NCI-H510A (cell line): ENCODE data around the gene TRAF3.
A peak's percentile ranks its signal among the peaks of the same experiment; 100 is the strongest.
"Not testable (repeated sequence)": the region's sequence is repeated elsewhere in the genome, so short reads cannot be mapped to it uniquely, and the experiment has no call there.

Experiments used
- DNase-seq: peaks from one replicate; lab custom pipeline; 2025; lab: John Stamatoyannopoulos, UW

TRAF3 gene

GRCh38 chr14:102923925-102924486 is 146.8 kb downstream of the TRAF3 start:
- DNase-seq: no peak

- no peak for DNase-seq
Observed at GRCh38 chr14:102924632-102925588, 147.7 kb downstream of the TRAF3 start.

GRCh38 chr14:102925646-102926045 is 148.4 kb downstream of the TRAF3 start:
- no peak for DNase-seq

- DNase-seq: no peak
Observed at GRCh38 chr14:102926104-102926503, 148.9 kb downstream of the TRAF3 start.

GRCh38 chr14:102926840-102927239 is 149.6 kb downstream of the TRAF3 start:
- DNase-seq: not testable (repeated sequence)

- DNase-seq: no peak
Observed at GRCh38 chr14:102927346-102927877, 150.2 kb downstream of the TRAF3 start.

GRCh38 chr14:102927878-102928411 is 150.7 kb downstream of the TRAF3 start:
- no peak for DNase-seq

GRCh38 chr14:102928412-102929240 is 151.4 kb downstream of the TRAF3 start:
- peak; percentile 71 for DNase-seq

- DNase-seq: no peak
Observed at GRCh38 chr14:102929241-102930137, 152.2 kb downstream of the TRAF3 start.

GRCh38 chr14:102930138-102930752 is 153.0 kb downstream of the TRAF3 start:
- DNase-seq: no peak

- peak; percentile 37 for DNase-seq
Observed at GRCh38 chr14:102930753-102931579, 153.7 kb downstream of the TRAF3 start.

- no peak for DNase-seq
Observed at GRCh38 chr14:102931580-102932285, 154.5 kb downstream of the TRAF3 start.

GRCh38 chr14:102932484-102933248 is 155.4 kb downstream of the TRAF3 start:
- no peak for DNase-seq

GRCh38 chr14:102933618-102934231 is 156.5 kb downstream of the TRAF3 start:
- DNase-seq: no peak

- DNase-seq: no peak
Observed at GRCh38 chr14:102935756-102936155, 158.5 kb downstream of the TRAF3 start.

- no peak for DNase-seq
Observed at GRCh38 chr14:102937331-102938175, 160.3 kb downstream of the TRAF3 start.

GRCh38 chr14:102938191-102938590 is 160.9 kb downstream of the TRAF3 start:
- DNase-seq: no peak
